Trophoblast cell (in vitro differentiated cells and primary cell): ENCODE measurements around the gene CNTN2.

Experiments
- DNase-seq, 2 donors: peaks; one replicate each; pipeline ENCODE4 v3.0.0-alpha.2; 2016
- H2AFZ ChIP-seq: 2 replicates; pipeline ENCODE4 v1.6.1; 2013; ENCODE audit warnings: low read length, moderate library complexity, mild to moderate bottlenecking; ENCODE audit not compliant: insufficient read depth, poor library complexity
- H2AK5ac ChIP-seq: 2 replicates; pipeline ENCODE4 v1.6.1; 2013; ENCODE audit warnings: mild to moderate bottlenecking, low read length
- H2BK120ac ChIP-seq: 2 replicates; pipeline ENCODE4 v1.6.1; 2013; ENCODE audit warnings: low read length, mild to moderate bottlenecking, moderate library complexity; ENCODE audit not compliant: insufficient read depth, poor library complexity
- H2BK12ac ChIP-seq: 2 replicates; pipeline ENCODE4 v1.6.1; 2013; ENCODE audit warnings: mild to moderate bottlenecking, low read length, moderate library complexity
- H2BK5ac ChIP-seq: 2 replicates; pipeline ENCODE4 v1.6.1; 2013; ENCODE audit warnings: low read length, low read depth, moderate library complexity, mild to moderate bottlenecking; ENCODE audit not compliant: poor library complexity
- H3K14ac ChIP-seq: 2 replicates; pipeline ENCODE4 v1.6.1; 2013; ENCODE audit warnings: mild to moderate bottlenecking, low read length
- H3K18ac ChIP-seq: 2 replicates; pipeline ENCODE4 v1.6.1; 2013; ENCODE audit warnings: mild to moderate bottlenecking, low read length
- H3K23ac ChIP-seq: 2 replicates; pipeline ENCODE4 v1.6.1; 2013; ENCODE audit warnings: low read length
- H3K27ac ChIP-seq: 2 replicates; pipeline ENCODE4 v1.5.1; 2013; ENCODE audit warnings: low read depth, mild to moderate bottlenecking, inconsistent platforms, low read length, moderate library complexity
- H3K27me3 ChIP-seq: 2 replicates; pipeline ENCODE4 v1.6.1; 2013; ENCODE audit warnings: inconsistent platforms, mild to moderate bottlenecking, low read length, moderate library complexity; ENCODE audit not compliant: insufficient read depth
- H3K36me3 ChIP-seq, 2 experiments: 1 replicate in 1 of 2; 2 replicates in 1 of 2; pipeline ENCODE4 v1.6.1; 2013; ENCODE audit warnings: low read length in 2 of 2, mild to moderate bottlenecking in 2 of 2, moderate library complexity in 1 of 2; ENCODE audit not compliant: insufficient read depth in 2 of 2, control insufficient read depth in 1 of 2
- H3K4ac ChIP-seq: 2 replicates; pipeline ENCODE4 v1.6.1; 2013; ENCODE audit warnings: low read depth, mild to moderate bottlenecking, low read length, moderate library complexity
- H3K4me1 ChIP-seq, 2 experiments: 1 replicate in 1 of 2; 2 replicates in 1 of 2; pipeline ENCODE4 v1.6.1; 2013; ENCODE audit warnings: low read length in 2 of 2, mild to moderate bottlenecking in 2 of 2, moderate library complexity in 1 of 2; ENCODE audit not compliant: insufficient read depth in 2 of 2, control insufficient read depth in 1 of 2
- H3K4me2 ChIP-seq: 2 replicates; pipeline ENCODE4 v1.6.1; 2013; ENCODE audit warnings: inconsistent platforms, mild to moderate bottlenecking, low read length, moderate library complexity
- H3K4me3 ChIP-seq: 2 replicates; pipeline ENCODE4 v1.5.1; 2013; ENCODE audit warnings: mild to moderate bottlenecking, low read depth, low read length, inconsistent platforms
- H3K79me1 ChIP-seq: one replicate; pipeline ENCODE4 v1.6.1; 2013; ENCODE audit warnings: low read length
- H3K79me2 ChIP-seq: 2 replicates; pipeline ENCODE4 v1.6.1; 2013; ENCODE audit warnings: low read length, mild to moderate bottlenecking; ENCODE audit not compliant: control insufficient read depth, insufficient read depth, poor library complexity
- H3K9ac ChIP-seq: 2 replicates; pipeline ENCODE4 v1.6.1; 2013; ENCODE audit warnings: mild to moderate bottlenecking, low read length
- H3K9me3 ChIP-seq: 2 replicates; pipeline ENCODE4 v1.6.1; 2013; ENCODE audit warnings: low read depth, mild to moderate bottlenecking, control low read depth, inconsistent platforms, low read length; ENCODE audit not compliant: insufficient read depth
- H4K12ac ChIP-seq: 2 replicates; pipeline ENCODE4 v1.6.1; 2013; ENCODE audit warnings: low read depth, mild to moderate bottlenecking, low read length, moderate library complexity
- H4K8ac ChIP-seq: 2 replicates; pipeline ENCODE4 v1.6.1; 2013; ENCODE audit warnings: low read depth, mild to moderate bottlenecking, low read length, moderate library complexity
- H4K91ac ChIP-seq: one replicate; pipeline ENCODE4 v1.6.1; 2013; ENCODE audit warnings: low read depth, mild to moderate bottlenecking, low read length, moderate library complexity
- WGBS: extraction: QIAGEN DNeasy Blood & Tissue Kit; methylation state at CpG from one replicate; pipeline ENCODE4 v1.1.7; 2013; ENCODE audit warnings: missing lambda C conversion rate; ENCODE audit not compliant: insufficient read length, insufficient coverage; ENCODE audit errors: extremely low coverage; 5-methylcytosine and 5-hydroxymethylcytosine counted together

CNTN2 gene

DNA sequence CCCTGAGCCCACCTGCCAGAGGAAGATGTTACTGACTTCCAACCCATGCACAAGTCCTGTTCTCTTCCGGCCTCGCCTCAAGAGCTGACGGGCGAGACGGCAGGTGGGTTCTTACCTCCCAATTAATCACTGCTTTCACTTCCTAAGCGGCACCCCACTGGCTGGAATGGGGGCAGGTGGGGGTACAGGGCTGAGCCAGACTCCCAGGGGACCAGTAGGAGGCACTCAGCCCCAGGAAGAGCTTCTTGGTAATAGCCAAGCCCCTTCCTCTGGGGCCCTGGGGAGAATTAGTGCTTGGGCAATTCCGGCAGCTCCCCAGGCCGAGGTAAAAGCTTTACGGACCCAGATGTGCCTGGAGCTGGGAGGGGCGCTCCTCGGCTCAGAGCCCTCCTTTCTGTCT is 9.7 kb downstream of the CNTN2 start:
- Histone ChIP-seq H4K12ac (no peak overlapping the region), H2AK5ac (no peak overlapping the region), H3K36me3 (no peaks in the 10 kb centered on the region), H3K14ac (no peak overlapping the region), H3K18ac (no peak overlapping the region), H3K4me3 (no peak overlapping the region), H2BK12ac (no peak overlapping the region), H3K79me2 (no peaks in the 10 kb centered on the region), H2BK5ac (no peak overlapping the region), H3K27me3 (no peaks in the 10 kb centered on the region), H3K4me1 (no peaks in the 10 kb centered on the region), H3K27ac (no peak overlapping the region), H3K9me3 (no peaks in the 10 kb centered on the region), H3K9ac (no peak overlapping the region), H3K23ac (no peak overlapping the region), H3K4ac (no peak overlapping the region), H4K8ac (no peak overlapping the region), H2AFZ (no peak overlapping the region), H4K91ac (no peak overlapping the region), H2BK120ac (no peak overlapping the region), H3K79me1 (no peaks in the 10 kb centered on the region), H3K4me2 (no peak overlapping the region)
- WGBS = no CpG with 5 or more reads among the region's 11 CpGs
- no peak for DNase-seq

DNA sequence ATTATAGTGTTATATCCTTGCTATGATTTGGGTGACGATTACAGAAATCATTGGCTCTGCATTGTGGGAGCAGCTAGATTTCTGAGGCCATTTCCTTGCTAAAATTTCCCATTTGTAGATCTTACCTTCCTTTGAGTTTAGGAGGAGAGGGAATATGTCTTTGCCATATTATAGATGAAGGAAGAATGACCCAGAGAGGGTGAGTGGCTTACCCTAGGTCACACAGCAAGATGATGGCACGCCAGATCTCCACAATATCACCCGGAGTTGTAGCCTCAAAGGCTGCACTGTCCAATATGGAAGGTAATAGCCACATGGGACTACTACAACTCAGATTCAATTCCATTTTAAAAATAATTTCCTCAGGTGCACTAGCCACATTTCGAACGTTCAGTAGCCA is 10.3 kb downstream of the CNTN2 start:
- Histone ChIP-seq H3K79me2 (no peaks in the 10 kb centered on the region), H3K27me3 (no peaks in the 10 kb centered on the region), H3K4me3 (no peak overlapping the region), H3K36me3 (no peaks in the 10 kb centered on the region), H3K18ac (no peak overlapping the region), H4K8ac (no peak overlapping the region), H3K79me1 (no peaks in the 10 kb centered on the region), H3K4me2 (no peak overlapping the region), H2BK120ac (no peak overlapping the region), H2BK5ac (no peak overlapping the region), H3K9ac (no peak overlapping the region), H2AK5ac (no peak overlapping the region), H4K91ac (no peak overlapping the region), H3K9me3 (no peaks in the 10 kb centered on the region), H3K14ac (no peak overlapping the region), H3K23ac (no peak overlapping the region), H3K4ac (no peak overlapping the region), H4K12ac (no peak overlapping the region), H2BK12ac (no peak overlapping the region), H2AFZ (no peak overlapping the region), H3K4me1 (no peaks in the 10 kb centered on the region), H3K27ac (no peak overlapping the region)
- no CpG with 5 or more reads among the region's 5 CpGs for WGBS
- DNase-seq = no peak

DNA sequence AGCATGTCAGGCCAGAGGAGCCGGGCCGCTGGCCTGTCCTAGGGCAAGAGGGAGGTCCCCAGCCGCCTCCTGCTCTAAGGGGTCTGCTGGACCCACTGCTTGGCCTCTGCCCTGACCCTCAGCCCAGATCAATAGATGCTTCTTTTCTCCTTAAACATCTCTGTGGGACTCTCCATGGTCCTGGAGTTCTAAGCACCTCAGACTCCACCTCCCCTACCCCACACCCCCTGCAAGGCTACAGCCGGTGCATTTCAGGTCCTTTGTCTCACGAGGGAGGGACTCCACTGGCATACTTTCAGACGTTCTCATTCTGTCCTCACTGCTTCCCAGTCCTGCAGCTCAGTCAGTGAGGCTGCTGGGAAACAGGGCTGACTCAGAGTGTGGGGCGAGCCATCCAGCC is 11.0 kb downstream of the CNTN2 start:
- Histone ChIP-seq H3K23ac (no peak overlapping the region), H2BK120ac (no peak overlapping the region), H3K14ac (no peak overlapping the region), H2AK5ac (no peak overlapping the region), H3K79me2 (no peaks in the 10 kb centered on the region), H2AFZ (no peak overlapping the region), H3K36me3 (no peaks in the 10 kb centered on the region), H4K12ac (no peak overlapping the region), H3K9ac (no peak overlapping the region), H3K4me2 (no peak overlapping the region), H3K27me3 (no peaks in the 10 kb centered on the region), H2BK12ac (no peak overlapping the region), H3K4ac (no peak overlapping the region), H4K91ac (no peak overlapping the region), H3K4me1 (no peaks in the 10 kb centered on the region), H3K79me1 (no peaks in the 10 kb centered on the region), H3K4me3 (no peak overlapping the region), H4K8ac (no peak overlapping the region), H3K27ac (no peak overlapping the region), H3K9me3 (no peaks in the 10 kb centered on the region), H3K18ac (no peak overlapping the region), H2BK5ac (no peak overlapping the region)
- no peak for DNase-seq
- no CpG with 5 or more reads among the region's 7 CpGs for WGBS

DNA sequence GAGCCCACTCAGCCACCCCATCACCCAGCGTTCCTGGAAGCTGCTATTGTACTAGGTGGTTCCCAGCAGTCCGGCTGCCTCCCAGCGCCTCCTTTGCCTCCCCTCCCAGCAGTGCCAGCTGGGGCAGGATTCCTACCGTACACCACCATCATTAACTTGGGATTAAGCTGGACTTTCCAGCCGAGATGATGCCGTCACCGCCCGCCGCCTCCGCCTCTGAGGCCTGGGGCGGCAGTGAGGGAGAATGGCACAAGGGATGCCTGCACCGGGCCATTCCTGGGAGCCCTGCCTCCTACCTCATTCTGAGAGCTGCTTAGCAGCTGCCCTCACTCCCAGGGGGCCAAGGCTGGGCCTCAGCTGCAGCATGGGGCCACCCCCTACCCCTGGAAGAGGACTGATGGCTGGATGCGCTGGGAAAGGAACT is 13.2 kb downstream of the CNTN2 start:
- Histone ChIP-seq H3K4me2 (no peak overlapping the region), H4K8ac (no peak overlapping the region), H4K12ac (no peak overlapping the region), H3K27ac (no peak overlapping the region), H3K9me3 (no peaks in the 10 kb centered on the region), H2BK120ac (no peak overlapping the region), H3K36me3 (no peaks in the 10 kb centered on the region), H4K91ac (no peak overlapping the region), H2AFZ (no peak overlapping the region), H2BK5ac (no peak overlapping the region), H3K23ac (no peak overlapping the region), H3K4me1 (no peaks in the 10 kb centered on the region), H3K4ac (no peak overlapping the region), H3K18ac (no peak overlapping the region), H3K4me3 (no peak overlapping the region), H3K9ac (no peak overlapping the region), H3K79me2 (no peaks in the 10 kb centered on the region), H2BK12ac (no peak overlapping the region), H3K79me1 (no peaks in the 10 kb centered on the region), H3K27me3 (no peaks in the 10 kb centered on the region), H2AK5ac (no peak overlapping the region), H3K14ac (no peak overlapping the region)
- no peak for DNase-seq
- no CpG with 5 or more reads among the region's 13 CpGs for WGBS
